Glomerular endothelial cell (primary cell): ENCODE results near the gene RPRM. TPM values are rescaled to one million over a fixed set of nuclear protein-coding genes. Genes with fewer than 3 reads are reported as not detected.
"Not testable (repeated sequence)": the region's sequence is repeated elsewhere in the genome, so short reads cannot be mapped to it uniquely, and the experiment has no call there.

Experiments
- DNase-seq: peaks from one replicate; pipeline ENCODE4 v3.0.0-alpha.2; 2011; ENCODE audit warnings: low read depth, low spot score; ENCODE audit errors: extremely low read depth
- total RNA-seq: library from RNA; depleted of rRNA; stranded (reverse); fragments of >200 nt; gene quantifications from 2 replicates; pipeline ENCODE4 v1.2.3, GENCODE V29; 2015

The RPRM gene
- total RNA-seq, 1 donor from 2014 or later = not detected

DNA sequence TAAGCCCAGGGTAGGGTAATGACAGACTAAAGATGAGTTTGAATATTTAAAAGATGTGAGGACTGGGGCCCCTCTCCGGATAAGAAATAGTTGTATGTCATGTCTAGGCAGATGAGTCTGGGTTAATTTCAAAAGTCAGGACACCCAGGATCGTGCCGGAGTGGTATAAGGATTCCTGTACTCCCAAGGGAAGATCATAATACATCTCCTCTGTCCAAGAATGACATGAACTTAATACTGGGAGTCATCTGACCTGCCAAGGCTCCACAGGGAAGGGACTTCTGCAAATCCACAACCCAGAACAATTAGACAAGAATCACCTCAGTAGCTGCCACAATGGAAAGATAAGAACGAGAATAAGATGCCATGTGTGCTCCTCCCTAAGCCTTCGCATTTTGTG lies 17.1 kb downstream of the RPRM start:
- DNase-seq = no peak

- no peak for DNase-seq
Measured at GRCh38 chr2:153455861-153456260, 22.7 kb downstream of the RPRM start.

DNA sequence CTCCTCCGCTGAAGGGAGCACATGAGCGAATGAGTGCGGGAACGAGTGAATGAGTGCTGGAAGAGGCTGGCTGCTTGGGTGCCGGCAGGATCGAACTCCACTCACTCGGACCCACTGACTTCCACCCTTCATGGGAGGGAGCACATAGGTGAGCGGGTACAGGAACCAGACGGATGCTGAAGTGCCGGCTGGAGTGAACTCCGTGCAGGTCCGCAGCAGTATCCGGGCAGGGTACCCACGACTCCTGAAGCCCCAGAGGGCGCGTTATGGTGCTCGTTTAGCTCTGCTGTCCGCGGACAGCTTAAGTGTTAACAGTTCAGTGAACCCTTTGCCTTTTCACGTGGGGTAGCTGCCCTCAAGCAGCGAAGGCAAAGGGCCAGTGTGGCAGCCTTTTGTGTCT lies 23.2 kb downstream of the RPRM start:
- no peak for DNase-seq

GRCh38 chr2:153451611-153452010 lies 27.0 kb downstream of the RPRM start:
- no peak for DNase-seq

GRCh38 chr2:153443106-153443505 lies 35.5 kb downstream of the RPRM start:
- DNase-seq = no peak

- DNase-seq = not testable (repeated sequence)
Measured at GRCh38 chr2:153442616-153443015, 35.9 kb downstream of the RPRM start.

GRCh38 chr2:153440090-153440489 lies 38.5 kb downstream of the RPRM start:
- DNase-seq = not testable (repeated sequence)

GRCh38 chr2:153433403-153433802 lies 45.2 kb downstream of the RPRM start:
- no peak for DNase-seq

GRCh38 chr2:153432381-153432780 lies 46.2 kb downstream of the RPRM start:
- DNase-seq = no peak

GRCh38 chr2:153431114-153431513 lies 47.4 kb downstream of the RPRM start:
- no peak for DNase-seq
